BJ (cell line): ENCODE measurements around the gene CHGA. TPM values are rescaled to one million over a fixed set of nuclear protein-coding genes. Genes with fewer than 3 reads are reported as not detected.

ENCODE experiments used
- CTCF ChIA-PET: fragments of 350-600 bp; formaldehyde crosslinking; extraction: SDS; loops from one replicate; lab custom pipeline; 2021; ENCODE audit warnings: antibody characterized with exemption, inconsistent platforms; lab: Yijun Ruan, JAX
- POLR2A ChIA-PET: fragments of 300-600 bp; sonication (Branson Sonifier 250); formaldehyde crosslinking; extraction: SDS; loops from one replicate; lab custom pipeline; 2021; ENCODE audit warnings: antibody characterized with exemption; lab: Charles Lee
- DNase-seq: peaks from one replicate; pipeline ENCODE4 v3.0.0-alpha.2; 2011; ENCODE audit warnings: low read depth
- H3K27me3 ChIP-seq: 2 replicates; pipeline ENCODE4 v1.6.0; 2011; ENCODE audit warnings: low read length; ENCODE audit not compliant: control insufficient read depth, insufficient read depth
- H3K36me3 ChIP-seq: 2 replicates; pipeline ENCODE4 v1.5.1; 2011; ENCODE audit warnings: low read length; ENCODE audit not compliant: control insufficient read depth, insufficient read depth
- H3K4me3 ChIP-seq: 2 replicates; pipeline ENCODE4 v1.5.1; 2011; ENCODE audit warnings: low read depth, mild to moderate bottlenecking, control low read depth, low read length
- CTCF ChIP-seq: IDR thresholded peaks from 2 replicates; pipeline ENCODE4 v1.5.1; 2011; ENCODE audit warnings: low read depth, mild to moderate bottlenecking, control low read depth, inconsistent platforms, low read length, moderate library complexity; ENCODE audit not compliant: insufficient read depth
- polyA plus RNA-seq: library from polyadenylated mRNA; depleted of rRNA; stranded (reverse); fragments of >200 nt; gene quantifications from 2 replicates; pipeline ENCODE4 v1.2.3, GENCODE V29; 2011

CHGA gene
- polyA plus RNA-seq, 1 experiment, result not detected

GRCh38 chr14:92943855-92944570, 21.1 kb downstream of the CHGA start:
- H3K36me3 ChIP-seq, result peaks cover 3% of the 10 kb centered on the region
- CTCF ChIA-PET, result interaction anchor here (1.2 to 1.8 kb wide), 2 partner anchors 8 to 195 kb away, joined by 3 to 7 read pairs; no protein-coding TSS in a partner anchor
- DNase-seq, result no peak
- TF ChIP-seq CTCF, result no peak
- no peaks in the 10 kb centered on the region for H3K27me3 ChIP-seq
- no peak overlapping the region for H3K4me3 ChIP-seq
- POLR2A ChIA-PET, result no interaction called here

GRCh38 chr14:92944976-92945375, 22.0 kb downstream of the CHGA start:
- H3K27me3 ChIP-seq, result no peaks in the 10 kb centered on the region
- H3K36me3 ChIP-seq, result peaks cover 3% of the 10 kb centered on the region
- POLR2A ChIA-PET, result no interaction called here
- TF ChIP-seq CTCF, result no peak
- DNase-seq, result no peak
- CTCF ChIA-PET, result interaction anchor here (1.8 kb wide), 1 partner anchor 194 kb away, joined by 7 read pairs; no protein-coding TSS in a partner anchor
- H3K4me3 ChIP-seq, result no peak overlapping the region

GRCh38 chr14:92945544-92945943, 22.6 kb downstream of the CHGA start:
- POLR2A ChIA-PET, result no interaction called here
- no peak for TF ChIP-seq CTCF
- H3K27me3 ChIP-seq, result no peaks in the 10 kb centered on the region
- H3K36me3 ChIP-seq, result peaks cover 3% of the 10 kb centered on the region
- CTCF ChIA-PET, result interaction anchor here (1.8 kb wide), 1 partner anchor 194 kb away, joined by 7 read pairs; no protein-coding TSS in a partner anchor
- H3K4me3 ChIP-seq, result no peak overlapping the region
- no peak for DNase-seq

GRCh38 chr14:92945959-92946846, 23.3 kb downstream of the CHGA start:
- ChIA-PET POLR2A (no interaction called here), CTCF (interaction anchor here (0.7 to 1.8 kb wide), 2 partner anchors 193 to 214 kb away, joined by 4 to 7 read pairs; no protein-coding TSS in a partner anchor)
- TF ChIP-seq CTCF, result no peak
- Histone ChIP-seq H3K36me3 (peaks cover 3% of the 10 kb centered on the region; the same call in 1 of the 2 replicates), H3K27me3 (no peaks in the 10 kb centered on the region), H3K4me3 (no peak overlapping the region)
- DNase-seq, result no peak
